ENCODE measurements around the gene ROCK2.

The ROCK2 gene

DNA sequence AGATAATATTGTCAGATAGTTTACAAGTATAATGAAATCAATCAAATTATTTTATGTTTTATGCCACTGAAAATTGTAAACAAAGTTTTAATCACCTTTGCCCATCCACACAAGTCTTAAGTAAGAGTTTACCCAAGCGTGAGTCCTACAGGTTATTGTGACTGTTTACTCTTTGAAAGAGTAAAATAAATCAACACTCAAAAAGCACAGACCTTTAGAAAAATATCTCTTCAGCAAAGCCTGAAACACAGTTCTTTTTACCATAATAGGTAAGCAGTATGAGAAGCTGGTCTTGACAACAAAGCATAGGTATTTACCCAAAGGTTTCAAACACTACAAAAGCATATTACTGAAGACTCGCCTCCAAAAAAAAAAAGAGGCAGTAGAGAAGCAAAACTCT, 3.7 kb downstream of the ROCK2 start:
- no peak overlapping the region for H3K27ac ChIP-seq (ENCODE audit: extremely low read depth, low read depth, low read length)
- H3K36me3 ChIP-seq (ENCODE audit: control insufficient read depth in 2 of 2, insufficient read depth in 1 of 2, low read length in 2 of 2): no peaks in the 10 kb centered on the region; a peak in 2 of 3 replicates
- no peaks in the 10 kb centered on the region for H3K9me3 ChIP-seq (ENCODE audit: control insufficient read depth, insufficient read depth, low read depth, low read length)
- H3K4me3 ChIP-seq (ENCODE audit: low read depth, low read length): no peak overlapping the region
- ChIA-PET POLR2A (interaction anchor here (0.8 kb wide), 1 partner anchor 34 kb away, joined by 3 read pairs; no protein-coding TSS in a partner anchor), CTCF (interaction anchor here (1.0 kb wide), 1 partner anchor 71 kb away, joined by 6 read pairs; no protein-coding TSS in a partner anchor)
- TF ChIP-seq SETDB1 (IDR thresholded peaks at IDR 0.05; ENCODE audit: insufficient read length, low read length): no peak
- peaks cover 19% of the 10 kb centered on the region for H3K4me1 ChIP-seq (ENCODE audit: control insufficient read depth, insufficient read depth, low read length)

DNA sequence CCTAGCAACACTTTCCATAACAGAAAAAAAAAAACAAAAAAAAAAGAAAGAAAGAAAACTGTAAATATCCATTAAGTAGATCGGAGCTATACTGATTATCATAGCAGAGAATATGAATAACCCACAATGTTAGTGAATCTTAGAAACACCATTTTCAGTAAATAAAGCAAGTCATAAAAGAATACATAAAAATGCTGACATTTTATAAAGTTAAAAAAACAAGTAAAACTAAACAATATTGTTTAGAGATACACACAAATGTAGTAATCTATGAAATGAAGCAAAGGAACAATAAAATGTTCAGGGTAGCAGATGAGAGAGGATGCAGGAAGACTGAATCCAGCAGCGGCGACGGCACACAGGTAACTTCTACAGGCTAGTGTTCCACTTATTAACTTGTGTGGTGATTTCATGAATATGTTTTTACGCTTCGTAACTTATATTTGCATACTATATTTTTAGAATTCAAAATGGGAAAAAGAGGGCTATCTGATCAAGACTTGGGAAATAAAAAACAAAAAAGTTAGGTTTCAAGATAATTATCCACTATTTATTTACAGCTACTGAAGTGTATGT, 4.8 kb downstream of the ROCK2 start:
- ChIA-PET CTCF (interaction anchor here (0.8 kb wide), 1 partner anchor 207 kb away, joined by 3 read pairs; no protein-coding TSS in a partner anchor), POLR2A (no interaction called here)
- peaks cover 14% of the 10 kb centered on the region for H3K4me1 ChIP-seq (ENCODE audit: control insufficient read depth, insufficient read depth, low read length)
- no peak for TF ChIP-seq ZBTB8A (tag by site-specific recombination; IDR thresholded peaks at IDR 0.05)
- TF ChIP-seq ZNF157 (tag by site-specific recombination; IDR thresholded peaks at IDR 0.05): no peak
- no peak for TF ChIP-seq ZNF76 (tag by site-specific recombination; IDR thresholded peaks at IDR 0.05; ENCODE audit: borderline replicate concordance, low read depth)
- TF ChIP-seq, protein P1, sequence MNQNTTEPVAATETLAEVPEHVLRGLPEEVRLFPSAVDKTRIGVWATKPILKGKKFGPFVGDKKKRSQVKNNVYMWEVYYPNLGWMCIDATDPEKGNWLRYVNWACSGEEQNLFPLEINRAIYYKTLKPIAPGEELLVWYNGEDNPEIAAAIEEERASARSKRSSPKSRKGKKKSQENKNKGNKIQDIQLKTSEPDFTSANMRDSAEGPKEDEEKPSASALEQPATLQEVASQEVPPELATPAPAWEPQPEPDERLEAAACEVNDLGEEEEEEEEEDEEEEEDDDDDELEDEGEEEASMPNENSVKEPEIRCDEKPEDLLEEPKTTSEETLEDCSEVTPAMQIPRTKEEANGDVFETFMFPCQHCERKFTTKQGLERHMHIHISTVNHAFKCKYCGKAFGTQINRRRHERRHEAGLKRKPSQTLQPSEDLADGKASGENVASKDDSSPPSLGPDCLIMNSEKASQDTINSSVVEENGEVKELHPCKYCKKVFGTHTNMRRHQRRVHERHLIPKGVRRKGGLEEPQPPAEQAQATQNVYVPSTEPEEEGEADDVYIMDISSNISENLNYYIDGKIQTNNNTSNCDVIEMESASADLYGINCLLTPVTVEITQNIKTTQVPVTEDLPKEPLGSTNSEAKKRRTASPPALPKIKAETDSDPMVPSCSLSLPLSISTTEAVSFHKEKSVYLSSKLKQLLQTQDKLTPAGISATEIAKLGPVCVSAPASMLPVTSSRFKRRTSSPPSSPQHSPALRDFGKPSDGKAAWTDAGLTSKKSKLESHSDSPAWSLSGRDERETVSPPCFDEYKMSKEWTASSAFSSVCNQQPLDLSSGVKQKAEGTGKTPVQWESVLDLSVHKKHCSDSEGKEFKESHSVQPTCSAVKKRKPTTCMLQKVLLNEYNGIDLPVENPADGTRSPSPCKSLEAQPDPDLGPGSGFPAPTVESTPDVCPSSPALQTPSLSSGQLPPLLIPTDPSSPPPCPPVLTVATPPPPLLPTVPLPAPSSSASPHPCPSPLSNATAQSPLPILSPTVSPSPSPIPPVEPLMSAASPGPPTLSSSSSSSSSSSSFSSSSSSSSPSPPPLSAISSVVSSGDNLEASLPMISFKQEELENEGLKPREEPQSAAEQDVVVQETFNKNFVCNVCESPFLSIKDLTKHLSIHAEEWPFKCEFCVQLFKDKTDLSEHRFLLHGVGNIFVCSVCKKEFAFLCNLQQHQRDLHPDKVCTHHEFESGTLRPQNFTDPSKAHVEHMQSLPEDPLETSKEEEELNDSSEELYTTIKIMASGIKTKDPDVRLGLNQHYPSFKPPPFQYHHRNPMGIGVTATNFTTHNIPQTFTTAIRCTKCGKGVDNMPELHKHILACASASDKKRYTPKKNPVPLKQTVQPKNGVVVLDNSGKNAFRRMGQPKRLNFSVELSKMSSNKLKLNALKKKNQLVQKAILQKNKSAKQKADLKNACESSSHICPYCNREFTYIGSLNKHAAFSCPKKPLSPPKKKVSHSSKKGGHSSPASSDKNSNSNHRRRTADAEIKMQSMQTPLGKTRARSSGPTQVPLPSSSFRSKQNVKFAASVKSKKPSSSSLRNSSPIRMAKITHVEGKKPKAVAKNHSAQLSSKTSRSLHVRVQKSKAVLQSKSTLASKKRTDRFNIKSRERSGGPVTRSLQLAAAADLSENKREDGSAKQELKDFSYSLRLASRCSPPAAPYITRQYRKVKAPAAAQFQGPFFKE (tag by site-specific recombination; IDR thresholded peaks at IDR 0.05; ENCODE audit: borderline replicate concordance): no peak
- no peak for TF ChIP-seq ZNF658 (tag by site-specific recombination; IDR thresholded peaks at IDR 0.05)
- no peak for TF ChIP-seq ZNF529 (tag by site-specific recombination; IDR thresholded peaks at IDR 0.05; ENCODE audit: insufficient replicate concordance)
- TF ChIP-seq ZNF555 (tag by site-specific recombination; conservative IDR thresholded peaks at IDR 0.05): no peak
- TF ChIP-seq, protein P2, sequence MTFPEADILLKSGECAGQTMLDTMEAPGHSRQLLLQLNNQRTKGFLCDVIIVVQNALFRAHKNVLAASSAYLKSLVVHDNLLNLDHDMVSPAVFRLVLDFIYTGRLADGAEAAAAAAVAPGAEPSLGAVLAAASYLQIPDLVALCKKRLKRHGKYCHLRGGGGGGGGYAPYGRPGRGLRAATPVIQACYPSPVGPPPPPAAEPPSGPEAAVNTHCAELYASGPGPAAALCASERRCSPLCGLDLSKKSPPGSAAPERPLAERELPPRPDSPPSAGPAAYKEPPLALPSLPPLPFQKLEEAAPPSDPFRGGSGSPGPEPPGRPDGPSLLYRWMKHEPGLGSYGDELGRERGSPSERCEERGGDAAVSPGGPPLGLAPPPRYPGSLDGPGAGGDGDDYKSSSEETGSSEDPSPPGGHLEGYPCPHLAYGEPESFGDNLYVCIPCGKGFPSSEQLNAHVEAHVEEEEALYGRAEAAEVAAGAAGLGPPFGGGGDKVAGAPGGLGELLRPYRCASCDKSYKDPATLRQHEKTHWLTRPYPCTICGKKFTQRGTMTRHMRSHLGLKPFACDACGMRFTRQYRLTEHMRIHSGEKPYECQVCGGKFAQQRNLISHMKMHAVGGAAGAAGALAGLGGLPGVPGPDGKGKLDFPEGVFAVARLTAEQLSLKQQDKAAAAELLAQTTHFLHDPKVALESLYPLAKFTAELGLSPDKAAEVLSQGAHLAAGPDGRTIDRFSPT (tag by site-specific recombination; IDR thresholded peaks at IDR 0.05): no peak
- no peak for TF ChIP-seq ZNF350 (tag by site-specific recombination; IDR thresholded peaks at IDR 0.05)
- no peak for TF ChIP-seq ZNF521 (tag by site-specific recombination; IDR thresholded peaks at IDR 0.05)
- TF ChIP-seq ZNF433 (tag by site-specific recombination; IDR thresholded peaks at IDR 0.05; ENCODE audit: low read depth): no peak
- H3K36me3 ChIP-seq (ENCODE audit: control insufficient read depth in 2 of 2, insufficient read depth in 1 of 2, low read length in 2 of 2): no peaks in the 10 kb centered on the region; a peak in 2 of 3 replicates
- H3K27ac ChIP-seq (ENCODE audit: extremely low read depth, low read depth, low read length): no peak overlapping the region
- H3K9me3 ChIP-seq (ENCODE audit: control insufficient read depth, insufficient read depth, low read depth, low read length): no peaks in the 10 kb centered on the region
- no peak overlapping the region for H3K4me3 ChIP-seq (ENCODE audit: low read depth, low read length)

DNA sequence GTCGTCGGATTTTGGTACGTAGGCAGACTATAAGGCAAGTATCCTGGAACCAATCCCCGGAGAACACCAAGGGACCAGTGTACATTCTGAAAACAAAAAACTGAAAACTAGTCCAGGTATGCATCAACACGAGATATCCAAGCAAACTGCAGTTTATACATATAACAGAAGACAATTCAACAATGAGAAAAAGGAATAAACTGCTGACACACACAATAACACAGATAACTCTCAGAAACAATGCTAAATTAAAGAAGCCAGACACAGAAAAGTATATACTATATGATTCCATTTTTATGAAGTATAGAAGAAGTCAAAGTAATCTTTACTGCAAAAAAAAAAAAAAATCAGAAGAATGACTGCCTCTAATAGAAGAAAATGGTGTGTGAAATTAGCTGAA, 5.9 kb downstream of the ROCK2 start:
- H3K4me1 ChIP-seq (ENCODE audit: control insufficient read depth, insufficient read depth, low read length): peaks cover 14% of the 10 kb centered on the region
- no peak overlapping the region for H3K27ac ChIP-seq (ENCODE audit: extremely low read depth, low read depth, low read length)
- CTCF ChIA-PET: no interaction called here
- no peak overlapping the region for H3K4me3 ChIP-seq (ENCODE audit: low read depth, low read length)
- POLR2A ChIA-PET: no interaction called here
- no peaks in the 10 kb centered on the region for H3K9me3 ChIP-seq (ENCODE audit: control insufficient read depth, insufficient read depth, low read depth, low read length)
- no peaks in the 10 kb centered on the region; a peak in 2 of 3 replicates for H3K36me3 ChIP-seq (ENCODE audit: control insufficient read depth in 2 of 2, insufficient read depth in 1 of 2, low read length in 2 of 2)
- TF ChIP-seq, protein P3, sequence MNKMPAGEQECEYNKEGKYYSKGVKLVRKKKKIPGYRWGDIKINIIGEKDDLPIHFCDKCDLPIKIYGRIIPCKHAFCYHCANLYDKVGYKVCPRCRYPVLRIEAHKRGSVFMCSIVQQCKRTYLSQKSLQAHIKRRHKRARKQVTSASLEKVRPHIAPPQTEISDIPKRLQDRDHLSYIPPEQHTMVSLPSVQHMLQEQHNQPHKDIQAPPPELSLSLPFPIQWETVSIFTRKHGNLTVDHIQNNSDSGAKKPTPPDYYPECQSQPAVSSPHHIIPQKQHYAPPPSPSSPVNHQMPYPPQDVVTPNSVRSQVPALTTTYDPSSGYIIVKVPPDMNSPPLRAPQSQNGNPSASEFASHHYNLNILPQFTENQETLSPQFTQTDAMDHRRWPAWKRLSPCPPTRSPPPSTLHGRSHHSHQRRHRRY (tag by site-specific recombination; IDR thresholded peaks at IDR 0.05): no peak
- TF ChIP-seq, protein P2 (tag by site-specific recombination; IDR thresholded peaks at IDR 0.05): no peak
- no peak for TF ChIP-seq ZSCAN16 (tag by site-specific recombination; IDR thresholded peaks at IDR 0.05)
- TF ChIP-seq SP2 (tag by site-specific recombination; IDR thresholded peaks at IDR 0.05): no peak
- no peak for TF ChIP-seq ZNF311 (tag by site-specific recombination; IDR thresholded peaks at IDR 0.05; ENCODE audit: borderline replicate concordance)
- TF ChIP-seq, protein P4, sequence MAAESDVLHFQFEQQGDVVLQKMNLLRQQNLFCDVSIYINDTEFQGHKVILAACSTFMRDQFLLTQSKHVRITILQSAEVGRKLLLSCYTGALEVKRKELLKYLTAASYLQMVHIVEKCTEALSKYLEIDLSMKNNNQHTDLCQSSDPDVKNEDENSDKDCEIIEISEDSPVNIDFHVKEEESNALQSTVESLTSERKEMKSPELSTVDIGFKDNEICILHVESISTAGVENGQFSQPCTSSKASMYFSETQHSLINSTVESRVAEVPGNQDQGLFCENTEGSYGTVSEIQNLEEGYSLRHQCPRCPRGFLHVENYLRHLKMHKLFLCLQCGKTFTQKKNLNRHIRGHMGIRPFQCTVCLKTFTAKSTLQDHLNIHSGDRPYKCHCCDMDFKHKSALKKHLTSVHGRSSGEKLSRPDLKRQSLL (tag by site-specific recombination; IDR thresholded peaks at IDR 0.05): no peak
- TF ChIP-seq ZNF2 (tag by site-specific recombination; IDR thresholded peaks at IDR 0.05): no peak

All from HEK293 (cell line).